GM12878 (cell line): Measurements from ENCODE around the gene FAM171A1. TPM values are rescaled to one million over a fixed set of nuclear protein-coding genes. Genes with fewer than 3 reads are reported as not detected.

ENCODE experiments used
- ATAC-seq: fragments of 200-7000 bp; cut with Tn5 transposase; 3 replicates; pipeline ENCODE4 v1.9.1; 2020; ENCODE audit warnings: mild to moderate bottlenecking, moderate library complexity
- BruUV-seq: library from RNA; stranded (reverse); fragments of 400-500 nt; replicated peaks from 2 replicates; lab custom pipeline; 2021; lab: Mats Ljungman, UMichigan
- CTCF ChIA-PET: fragments of 300-600 bp; sonication (Branson Sonifier 250); formaldehyde crosslinking; extraction: SDS; loops from one replicate; lab custom pipeline; 2021; ENCODE audit warnings: inconsistent platforms; lab: Yijun Ruan, JAX
- POLR2A ChIA-PET: fragments of 350-600 bp; formaldehyde crosslinking; extraction: SDS; loops from one replicate; lab custom pipeline; 2021; ENCODE audit warnings: inconsistent platforms; lab: Charles Lee
- RAD21 ChIA-PET: fragments of 300-600 bp; sonication (Branson Sonifier 250); formaldehyde crosslinking; loops from one replicate; lab custom pipeline; 2023; ENCODE audit warnings: antibody characterized with exemption; ENCODE audit not compliant: unreplicated experiment; lab: Charles Lee
- SMC1A ChIA-PET: fragments of 300-600 bp; sonication (Branson Sonifier 250); formaldehyde crosslinking; loops from one replicate; lab custom pipeline; 2023; ENCODE audit not compliant: unreplicated experiment, uncharacterized antibody; lab: Charles Lee
- DNase-seq: peaks from one replicate; pipeline ENCODE4 v3.0.0-alpha.2; 2011; ENCODE audit warnings: low read depth, low spot score
- FAIRE-seq: peaks from 3 replicates; lab custom pipeline; 2011; peaks lifted over from hg19 to GRCh38; lab: Jason Lieb, UNC
- H2AFZ ChIP-seq: 2 replicates; pipeline ENCODE4 v1.6.0; 2011; ENCODE audit warnings: low read depth, low read length, control low read depth; ENCODE audit not compliant: control insufficient read depth
- H3K27ac ChIP-seq: 2 replicates; pipeline ENCODE4 v1.5.1; 2011; ENCODE audit warnings: control low read depth; ENCODE audit not compliant: control insufficient read depth, insufficient read depth
- H3K27me3 ChIP-seq, 2 experiments: replicated peaks in 1 of 2; 2 replicates each; pipeline versions ENCODE4 v1.6.0 to v1.6.1; 2011; ENCODE audit warnings: low read length in 1 of 2; ENCODE audit not compliant: control insufficient read depth in 2 of 2, insufficient read depth in 2 of 2
- H3K36me3 ChIP-seq, 2 experiments: 2 replicates each; pipeline ENCODE4 v1.5.1; 2011; ENCODE audit warnings: low read length in 1 of 2; ENCODE audit not compliant: control insufficient read depth in 2 of 2, insufficient read depth in 2 of 2
- H3K4me1 ChIP-seq: 2 replicates; pipeline ENCODE4 v1.6.1; 2011; ENCODE audit warnings: mild to moderate bottlenecking, low read length, moderate library complexity, mixed read lengths; ENCODE audit not compliant: control insufficient read depth, insufficient read depth
- H3K4me2 ChIP-seq: 2 replicates; pipeline ENCODE4 v1.6.0; 2011; ENCODE audit warnings: control low read depth; ENCODE audit not compliant: control insufficient read depth, insufficient read depth
- H3K4me3 ChIP-seq: fragments of 200-600 bp; sonication (generic); 2 replicates; pipeline ENCODE4 v1.5.1; 2016
- H3K79me2 ChIP-seq: 2 replicates; pipeline ENCODE4 v1.6.0; 2011; ENCODE audit warnings: low read length; ENCODE audit not compliant: control insufficient read depth, insufficient read depth
- H3K9ac ChIP-seq: 2 replicates; pipeline ENCODE4 v1.8.0; 2011; ENCODE audit warnings: low read length, control low read depth, mixed read lengths; ENCODE audit not compliant: control insufficient read depth, insufficient read depth
- H3K9me3 ChIP-seq: replicated peaks from 3 replicates; pipeline ENCODE4 v1.5.1; 2011; ENCODE audit warnings: mild to moderate bottlenecking, low read length; ENCODE audit not compliant: control insufficient read depth, insufficient read depth
- H4K20me1 ChIP-seq: 2 replicates; pipeline ENCODE4 v1.6.0; 2011; ENCODE audit not compliant: control insufficient read depth, insufficient read depth
- CHD1 ChIP-seq: IDR thresholded peaks from 2 replicates; pipeline ENCODE4 v1.6.1; 2012; ENCODE audit warnings: low read depth, low read length, improper control_type of control experiment
- CTCF ChIP-seq, 3 experiments: IDR thresholded peaks in 2 of 3; conservative IDR thresholded peaks in 1 of 3; 2 replicates each; pipeline ENCODE4 v1.5.1; 2011; ENCODE audit warnings: low read depth in 3 of 3, low read length in 3 of 3, mild to moderate bottlenecking in 3 of 3, control low read depth in 2 of 3, moderate library complexity in 2 of 3, inconsistent platforms in 1 of 3, mixed read lengths in 1 of 3; ENCODE audit not compliant: control insufficient read depth in 2 of 3, insufficient read depth in 1 of 3; ENCODE audit errors: extremely low read depth in 1 of 3
- FOXK2 ChIP-seq: fragments of 450-650 bp; IDR thresholded peaks from 2 replicates; pipeline ENCODE4 v1.6.1; 2017; ENCODE audit warnings: mild to moderate bottlenecking, moderate library complexity
- IRF4 ChIP-seq: IDR thresholded peaks from 2 replicates; pipeline ENCODE4 v1.6.1; 2011; ENCODE audit warnings: low read depth, low read length
- MAX ChIP-seq: IDR thresholded peaks from 2 replicates; pipeline ENCODE4 v1.6.1; 2012; ENCODE audit warnings: low read depth, low read length, improper control_type of control experiment
- MEF2A ChIP-seq: IDR thresholded peaks from 2 replicates; pipeline ENCODE4 v1.6.1; 2011; ENCODE audit warnings: low read depth, mild to moderate bottlenecking, low read length, moderate library complexity; ENCODE audit not compliant: insufficient read depth
- NFYA ChIP-seq: IDR thresholded peaks from 2 replicates; pipeline ENCODE4 v1.6.1; 2011; ENCODE audit warnings: low read depth, mild to moderate bottlenecking, low read length, improper control_type of control experiment, borderline replicate concordance
- NR2C1 ChIP-seq: fragments of 450-650 bp; IDR thresholded peaks from 2 replicates; pipeline ENCODE4 v1.6.1; 2017; ENCODE audit warnings: antibody characterized with exemption, mild to moderate bottlenecking, moderate library complexity
- PAX5 ChIP-seq: IDR thresholded peaks from 2 replicates; pipeline ENCODE4 v1.6.1; 2011; ENCODE audit warnings: low read depth, low read length, borderline replicate concordance
- POLR2A ChIP-seq: IDR thresholded peaks from 2 replicates; pipeline ENCODE4 v1.6.1; 2011; ENCODE audit warnings: low read depth, mild to moderate bottlenecking, low read length
- PRDM15 ChIP-seq: fragments of 450-650 bp; formaldehyde crosslinking; IDR thresholded peaks from 2 replicates; pipeline ENCODE4 v1.4.0; 2020; ENCODE audit warnings: mild to moderate bottlenecking, moderate library complexity
- RELB ChIP-seq: fragments of 450-650 bp; IDR thresholded peaks from 2 replicates; pipeline ENCODE4 v1.6.1; 2017; ENCODE audit warnings: low read depth, mild to moderate bottlenecking, moderate library complexity
- WGBS: methylation state at CpG from one replicate; pipeline ENCODE4 v1.1.6; 2016; ENCODE audit warnings: low lambda C conversion rate; ENCODE audit not compliant: insufficient replicate concordance, insufficient coverage; ENCODE audit errors: missing lambda C conversion rate; 5-methylcytosine and 5-hydroxymethylcytosine counted together
- in situ Hi-C: fragments of 300-500 bp; cut with MboI; formaldehyde crosslinking; loops from 9 replicates; pipeline ENCODE4 v1.14.3; 2018; ENCODE audit warnings: mixed read lengths
- intact Hi-C: fragments of 100-400 bp; cut with micrococcal nuclease; formaldehyde crosslinking; loops from one replicate; pipeline ENCODE4 v1.14.2; 2022; ENCODE audit not compliant: unreplicated experiment
- polyA plus RNA-seq, 11 experiments: library from polyadenylated mRNA; depleted of rRNA in 4 of 11; unstranded in 6 of 11; stranded (reverse) in 5 of 11; fragments of >200 nt; fragmentation: Nextera tagmentation in 4 of 11; fragmentation: Illumina TruSeq in 1 of 11; extraction: Ambion mirVana in 4 of 11; extraction: Trizol in 1 of 11; gene quantifications; 1 replicate in 1 of 11; 2 replicates in 10 of 11; pipeline versions ENCODE4 v1.2.1 to v1.2.3, GENCODE V29; 2011 to 2016; ENCODE audit warnings: inconsistent platforms in 2 of 11, missing spikeins in 2 of 11, low read depth in 1 of 11
- total RNA-seq, 4 experiments: library from RNA; depleted of rRNA in 3 of 4; stranded (reverse); fragments of >200 nt in 3 of 4; fragmentation: Illumina TruSeq in 1 of 4; extraction: Trizol in 1 of 4; gene quantifications; 2 replicates each; pipeline versions ENCODE4 v1.2.1 to v1.2.3, GENCODE V29; 2013 to 2021

The FAM171A1 gene
- total and polyA plus RNA-seq, 10 of the 15 experiments (the other 5 are each of a cell fraction or from before 2014, with no cell fraction given), result 0.05 to 0.28 (median 0.10) TPM; not detected in 1

GRCh38 chr10:15296701-15297100 lies 74.4 kb downstream of the FAM171A1 start:
- H3K36me3 ChIP-seq, result no peaks in the 10 kb centered on the region
- no peak overlapping the region for H3K4me3 ChIP-seq
- no peak overlapping the region for H3K27ac ChIP-seq
- ChIA-PET POLR2A (no interaction called here), CTCF (no interaction called here), SMC1A (no interaction called here), RAD21 (no interaction called here)
- WGBS, result 36% methylated on average over 6 of the region's 6 CpGs
- ATAC-seq, result no peak
- no peak for TF ChIP-seq NR2C1
- TF ChIP-seq MEF2A, result no peak
- no peak for TF ChIP-seq PAX5
- TF ChIP-seq MAX, result no peak
- TF ChIP-seq CTCF (IDR thresholded peaks at IDR 0.05 in 2 of 3, conservative IDR thresholded peaks at IDR 0.05 in 1 of 3; ENCODE audit: control insufficient read depth in 2 of 3, extremely low read depth in 1 of 3, insufficient read depth in 1 of 3, low read depth in 3 of 3, low read length in 3 of 3), result no peak
- TF ChIP-seq CHD1, result no peak
- no peak for TF ChIP-seq RELB
- no peak for TF ChIP-seq NFYA
- no peak for TF ChIP-seq POLR2A
- no peak for TF ChIP-seq FOXK2
- no peak for TF ChIP-seq PRDM15 (CRISPR knock-in tag)
- no peak for TF ChIP-seq IRF4
- no peaks in the 10 kb centered on the region for H3K79me2 ChIP-seq
- no peaks in the 10 kb centered on the region for H3K4me1 ChIP-seq
- H3K9me3 ChIP-seq, result no peaks in the 10 kb centered on the region
- no peak for DNase-seq
- no peak overlapping the region for H3K9ac ChIP-seq
- in situ Hi-C loops, result no loop called here
- H2AFZ ChIP-seq, result no peak overlapping the region
- H3K27me3 ChIP-seq, result peaks cover 0 to 1% of the 10 kb centered on the region in 2 experiments; a peak in 3 of 4 replicates
- intact Hi-C loops, result no loop called here
- no peaks in the 10 kb centered on the region for H4K20me1 ChIP-seq
- H3K4me2 ChIP-seq, result no peak overlapping the region
- BruUV-seq, result no TSS peak
- no peak for FAIRE-seq
